Neural progenitor cell (in vitro differentiated cells): ENCODE data around the gene PIGQ. TPM values are rescaled to one million over a fixed set of nuclear protein-coding genes. Genes with fewer than 3 reads are reported as not detected.

Experiments
- DNase-seq: peaks from one replicate; pipeline ENCODE4 v3.0.0-alpha.2; 2016; ENCODE audit warnings: low spot score
- H2AFZ ChIP-seq: fragments of 200-600 bp; sonication (generic); replicated peaks from 2 replicates; pipeline ENCODE4 v1.6.1; 2016; ENCODE audit warnings: antibody characterized with exemption
- H3F3A ChIP-seq: fragments of 200-600 bp; sonication (generic); 2 replicates; pipeline ENCODE4 v1.6.1; 2016; ENCODE audit warnings: antibody characterized with exemption, low read depth
- H3K27ac ChIP-seq: fragments of 200-600 bp; sonication (generic); 2 replicates; pipeline ENCODE4 v1.5.1; 2016; ENCODE audit warnings: mild to moderate bottlenecking
- H3K27me3 ChIP-seq: fragments of 200-600 bp; sonication (generic); 2 replicates; pipeline ENCODE4 v1.6.1; 2016; ENCODE audit warnings: mild to moderate bottlenecking, moderate library complexity
- H3K36me3 ChIP-seq: fragments of 200-600 bp; sonication (generic); 2 replicates; pipeline ENCODE4 v1.5.1; 2016
- H3K4me1 ChIP-seq: fragments of 200-600 bp; sonication (generic); 2 replicates; pipeline ENCODE4 v1.6.1; 2016; ENCODE audit warnings: mixed run types
- H3K4me2 ChIP-seq: fragments of 200-600 bp; sonication (generic); 2 replicates; pipeline ENCODE4 v1.6.1; 2016
- H3K4me3 ChIP-seq: fragments of 200-600 bp; sonication (generic); 2 replicates; pipeline ENCODE4 v1.5.1; 2016
- H3K79me2 ChIP-seq: fragments of 200-600 bp; sonication (generic); 2 replicates; pipeline ENCODE4 v1.6.1; 2016; ENCODE audit warnings: low read depth
- H3K9ac ChIP-seq: fragments of 200-600 bp; sonication (generic); 2 replicates; pipeline ENCODE4 v1.6.1; 2016
- H3K9me3 ChIP-seq: fragments of 200-600 bp; sonication (generic); 2 replicates; pipeline ENCODE4 v1.5.1; 2016; ENCODE audit warnings: low read depth
- H4K20me1 ChIP-seq: fragments of 200-600 bp; sonication (generic); 2 replicates; pipeline ENCODE4 v1.6.1; 2016; ENCODE audit warnings: low read depth
- H3K27ac Mint-ChIP-seq: 3 replicates; pipeline ENCODE4 v1.8.0; 2021; ENCODE audit warnings: mixed read lengths
- H3K27me3 Mint-ChIP-seq: 2 replicates; pipeline ENCODE4 v1.8.0; 2022; ENCODE audit warnings: low read depth, mild to moderate bottlenecking, inconsistent platforms, moderate library complexity, mixed read lengths; ENCODE audit not compliant: insufficient read depth
- H3K36me3 Mint-ChIP-seq: 3 replicates; pipeline ENCODE4 v1.8.0; 2021; ENCODE audit warnings: mixed read lengths
- H3K4me1 Mint-ChIP-seq: 3 replicates; pipeline ENCODE4 v1.8.0; 2021; ENCODE audit warnings: mixed read lengths
- H3K4me3 Mint-ChIP-seq: 3 replicates; pipeline ENCODE4 v1.8.0; 2021; ENCODE audit warnings: mild to moderate bottlenecking, moderate library complexity, mixed read lengths
- H3K9me3 Mint-ChIP-seq: 3 replicates; pipeline ENCODE4 v1.8.0; 2020; ENCODE audit warnings: mixed read lengths
- CTCF ChIP-seq: fragments of 200-600 bp; sonication (generic); IDR thresholded peaks from 2 replicates; pipeline ENCODE4 v1.5.1; 2017; ENCODE audit warnings: antibody characterized with exemption, mild to moderate bottlenecking
- EZH2 ChIP-seq: fragments of 200-600 bp; sonication (generic); IDR thresholded peaks from 2 replicates; pipeline ENCODE4 v1.6.1; 2017; ENCODE audit warnings: antibody characterized with exemption, mild to moderate bottlenecking, moderate library complexity
- EZH2phosphoT487 ChIP-seq: fragments of 200-600 bp; sonication (generic); IDR thresholded peaks from 2 replicates; pipeline ENCODE4 v1.6.1; 2017; ENCODE audit warnings: antibody characterized with exemption
- total RNA-seq: library from RNA; depleted of rRNA; stranded (reverse); fragments of >200 nt; gene quantifications from 2 replicates; pipeline ENCODE4 v1.2.3, GENCODE V29; 2015; ENCODE audit warnings: low replicate concordance

Gene PIGQ
- total RNA-seq, 1 donor from 2014 or later: 16.1 TPM

- H3F3A ChIP-seq: peaks cover 29% of the 10 kb centered on the region
- peaks cover 21% of the 10 kb centered on the region for H3K4me1 ChIP-seq
- no peak overlapping the region for H3K4me3 ChIP-seq
- H3K4me2 ChIP-seq: no peak overlapping the region
- Mint-ChIP-seq H3K27ac (no peak overlapping the region), H3K27me3 (peaks cover 5% of the 10 kb centered on the region), H3K9me3 (no peaks in the 10 kb centered on the region), H3K4me3 (no peak overlapping the region), H3K4me1 (peaks cover 30% of the 10 kb centered on the region), H3K36me3 (peaks cover 5% of the 10 kb centered on the region)
- TF ChIP-seq EZH2phosphoT487: no peak
- no peak for TF ChIP-seq CTCF
- no peak for TF ChIP-seq EZH2
- no peak overlapping the region for H3K27ac ChIP-seq
- no peaks in the 10 kb centered on the region for H3K79me2 ChIP-seq
- no peak overlapping the region for H2AFZ ChIP-seq
- no peak for DNase-seq
- no peaks in the 10 kb centered on the region for H3K36me3 ChIP-seq
- peaks cover 22% of the 10 kb centered on the region for H4K20me1 ChIP-seq
- H3K9me3 ChIP-seq: no peaks in the 10 kb centered on the region
- no peaks in the 10 kb centered on the region for H3K27me3 ChIP-seq
- no peak overlapping the region for H3K9ac ChIP-seq
Observed at GRCh38 chr16:626787-627453, 57.2 kb downstream of the PIGQ start.

DNA sequence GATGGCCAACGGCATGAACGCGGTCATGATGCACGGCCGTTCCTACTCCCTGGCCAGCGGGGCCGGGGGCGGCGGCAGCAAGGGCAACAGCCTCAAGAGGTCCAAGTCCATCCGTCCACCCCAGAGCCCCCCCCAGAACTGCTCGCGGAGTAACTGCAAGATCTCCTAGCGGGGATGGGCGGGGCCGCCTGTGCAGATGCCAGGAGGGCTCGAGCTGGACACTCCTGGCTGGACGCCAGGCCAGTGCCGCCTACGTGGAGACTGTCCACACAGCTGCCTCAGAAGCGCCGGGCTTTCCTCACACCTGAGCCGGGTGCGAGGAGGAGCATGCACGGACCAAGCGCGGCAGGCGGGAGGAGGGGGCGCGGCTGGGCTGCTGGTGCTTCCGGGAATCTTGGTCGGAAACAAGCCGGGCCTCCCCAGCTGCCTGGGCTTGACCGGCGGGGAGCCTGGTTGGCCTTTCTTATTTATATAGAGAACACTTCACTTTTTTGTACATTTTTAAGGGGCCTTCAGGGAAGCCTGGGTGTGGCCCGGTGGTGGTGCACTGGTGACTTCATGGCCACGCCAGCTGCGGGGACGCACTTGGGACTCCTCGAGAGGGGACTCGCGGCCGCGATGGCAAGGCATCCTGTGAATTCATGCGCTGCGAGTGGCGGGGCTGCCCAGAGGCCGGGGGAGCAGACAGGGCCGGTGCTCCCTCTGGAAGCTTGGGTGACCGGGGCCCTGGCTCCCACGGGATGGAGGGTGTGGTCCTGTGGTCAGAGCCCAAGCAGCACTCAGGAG lies 57.9 kb downstream of the PIGQ start:
- peak overlapping the region; percentile 35 for H3K4me3 Mint-ChIP-seq
- no peaks in the 10 kb centered on the region for H3K36me3 ChIP-seq
- no peaks in the 10 kb centered on the region for H3K27me3 ChIP-seq
- H3K27ac ChIP-seq: no peak overlapping the region
- TF ChIP-seq CTCF (no peak), EZH2phosphoT487 (no peak), EZH2 (no peak)
- H3K79me2 ChIP-seq: no peaks in the 10 kb centered on the region
- H3K4me1 ChIP-seq: peaks cover 26% of the 10 kb centered on the region
- H3F3A ChIP-seq: peaks cover 24% of the 10 kb centered on the region
- peaks cover 5% of the 10 kb centered on the region for H3K27me3 Mint-ChIP-seq
- peaks cover 5% of the 10 kb centered on the region for H3K36me3 Mint-ChIP-seq
- DNase-seq: no peak
- no peaks in the 10 kb centered on the region for H3K9me3 Mint-ChIP-seq
- H3K9me3 ChIP-seq: no peaks in the 10 kb centered on the region
- peaks cover 26% of the 10 kb centered on the region for H4K20me1 ChIP-seq
- H2AFZ ChIP-seq: no peak overlapping the region
- H3K27ac Mint-ChIP-seq: no peak overlapping the region
- no peak overlapping the region for H3K9ac ChIP-seq
- peaks cover 30% of the 10 kb centered on the region for H3K4me1 Mint-ChIP-seq
- H3K4me3 ChIP-seq: no peak overlapping the region
- H3K4me2 ChIP-seq: no peak overlapping the region

GRCh38 chr16:628321-629061 lies 58.7 kb downstream of the PIGQ start:
- Histone ChIP-seq H3K4me2 (peak overlapping the region; percentile 93), H3K27me3 (no peaks in the 10 kb centered on the region), H4K20me1 (peaks cover 26% of the 10 kb centered on the region), H3K9me3 (no peaks in the 10 kb centered on the region), H3K79me2 (no peaks in the 10 kb centered on the region), H3K9ac (no peak overlapping the region), H3K4me1 (peaks cover 26% of the 10 kb centered on the region), H3K4me3 (no peak overlapping the region), H2AFZ (no peak overlapping the region), H3K36me3 (no peaks in the 10 kb centered on the region), H3K27ac (peak overlapping the region; percentile 89), H3F3A (peaks cover 24% of the 10 kb centered on the region)
- DNase-seq: no peak
- peak overlapping the region; percentile 97 for H3K27ac Mint-ChIP-seq
- H3K27me3 Mint-ChIP-seq: peaks cover 5% of the 10 kb centered on the region
- peak overlapping the region; percentile 81 for H3K4me3 Mint-ChIP-seq
- TF ChIP-seq EZH2 (no peak), CTCF (no peak), EZH2phosphoT487 (no peak)
- peaks cover 30% of the 10 kb centered on the region for H3K4me1 Mint-ChIP-seq
- peaks cover 5% of the 10 kb centered on the region for H3K36me3 Mint-ChIP-seq
- H3K9me3 Mint-ChIP-seq: no peaks in the 10 kb centered on the region
